Measurements from ENCODE around the gene RASD1. TPM values are rescaled to one million over a fixed set of nuclear protein-coding genes. Genes with fewer than 3 reads are reported as not detected.
"Not testable (repeated sequence)": the region's sequence is repeated elsewhere in the genome, so short reads cannot be mapped to it uniquely, and the experiment has no call there.

The RASD1 gene
- polyA plus RNA-seq, 6 donors from 2014 or later = 0.21 to 0.27 TPM; not detected in 4

DNA sequence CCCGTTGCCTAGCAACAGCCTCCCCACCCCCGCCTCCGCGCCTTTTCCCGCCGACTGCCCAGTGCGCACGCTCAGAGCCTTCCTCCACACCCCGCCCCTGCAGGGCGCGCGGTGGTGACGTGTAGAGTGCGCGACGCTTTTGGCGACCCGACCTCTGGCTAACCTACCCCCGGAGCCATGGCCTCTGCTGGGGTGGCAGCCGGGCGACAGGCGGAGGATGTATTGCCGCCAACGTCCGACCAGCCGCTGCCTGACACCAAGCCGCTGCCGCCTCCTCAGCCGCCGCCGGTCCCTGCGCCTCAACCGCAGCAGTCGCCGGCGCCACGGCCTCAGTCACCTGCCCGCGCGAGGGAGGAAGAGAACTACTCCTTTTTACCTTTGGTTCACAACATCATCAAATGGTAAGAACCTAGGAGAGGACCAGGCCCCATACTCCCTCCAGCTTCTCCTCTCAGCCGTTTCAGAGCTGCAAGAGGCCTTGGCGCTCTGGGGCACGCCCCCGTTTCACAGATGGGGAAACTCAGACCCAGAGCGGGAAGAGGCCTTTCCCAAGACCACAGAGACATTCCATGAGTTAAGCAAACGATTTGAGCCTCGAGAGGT lies 19.2 kb downstream of the RASD1 start, which contains the start of gene MED9:
MED9 (plus strand) TSS at position 136 of the 603 bp plus-strand sequence; CDS start at position 178, 42 bp downstream.
- Mint-ChIP-seq H3K4me1 (peaks cover 17 to 43% (median 38%) of the 10 kb centered on the region in 3 donors), H3K9me3 (no peaks in the 10 kb centered on the region), H3K27me3 (no peaks in the 10 kb centered on the region), H3K4me3 (peak within 1 kb of the TSS; percentile 86 to 94 (median 93)), H3K27ac (peak within 1 kb of the TSS; percentile 88 to 98 (median 94)), H3K36me3 (no peaks in the 10 kb centered on the region)
- ATAC-seq (ENCODE audit: low read depth in 2 of 2) (peak; percentile 98 to 99), DNase-seq (peak; percentile 93)

DNA sequence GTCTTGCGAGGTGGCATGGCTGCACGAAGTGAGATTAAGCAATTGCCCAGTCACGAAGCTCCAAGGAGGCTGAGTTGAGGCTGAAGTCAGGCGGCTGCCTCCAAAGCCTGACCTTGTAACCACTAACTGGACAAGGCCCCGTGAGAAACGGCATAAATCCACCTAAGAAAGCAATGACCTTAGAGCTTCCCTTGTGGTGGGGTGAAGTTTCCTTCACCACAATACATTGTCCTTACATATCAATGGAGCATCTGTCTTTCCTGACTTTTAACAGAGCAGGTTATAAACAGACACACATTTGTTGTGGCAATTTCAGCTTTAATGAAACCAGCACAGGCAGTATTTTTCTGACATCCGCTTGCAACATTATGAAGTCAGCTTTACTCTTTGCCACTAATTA lies 21.9 kb downstream of the RASD1 start:
- Mint-ChIP-seq H3K9me3 (no peaks in the 10 kb centered on the region), H3K4me3 (peak overlapping the region in 1 of 8 donors; percentile 13), H3K27me3 (no peaks in the 10 kb centered on the region), H3K4me1 (peaks cover 7 to 27% (median 23%) of the 10 kb centered on the region in 3 donors), H3K27ac (no peak overlapping the region), H3K36me3 (no peaks in the 10 kb centered on the region)
- no peak for DNase-seq
- ATAC-seq (ENCODE audit: low read depth in 2 of 2) = no peak

- Mint-ChIP-seq H3K36me3 (no peaks in the 10 kb centered on the region), H3K9me3 (peaks cover 0 to 2% (median 0%) of the 10 kb centered on the region in 7 donors), H3K4me1 (peaks cover 4 to 12% (median 10%) of the 10 kb centered on the region in 3 donors), H3K27me3 (no peaks in the 10 kb centered on the region), H3K27ac (no peak overlapping the region), H3K4me3 (peak overlapping the region in 1 of 8 donors; percentile 30)
- DNase-seq (no peak), ATAC-seq (ENCODE audit: low read depth in 2 of 2) (no peak)
These were observed 23.8 kb downstream of the RASD1 start for GRCh38 chr17:17472333-17472920.

DNA sequence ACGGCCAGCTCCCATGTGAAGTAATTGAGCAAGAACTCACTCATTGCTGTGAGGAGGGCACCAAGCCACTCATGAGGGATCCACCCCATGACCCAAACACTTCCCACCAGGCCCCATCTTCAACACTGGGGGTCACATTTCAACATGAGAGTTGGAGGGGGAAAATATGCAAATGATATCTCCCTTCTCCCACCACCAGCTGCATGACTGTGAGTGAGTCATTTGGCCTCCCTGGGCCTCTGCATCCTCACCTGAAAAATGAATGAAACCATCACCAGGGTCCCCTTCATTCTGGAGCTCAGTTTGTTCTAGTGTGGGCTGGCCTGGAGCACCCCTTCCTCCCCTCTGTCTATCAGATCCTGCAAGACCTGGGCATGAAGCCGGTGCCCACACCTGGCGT lies 26.2 kb downstream of the RASD1 start:
- Mint-ChIP-seq H3K27me3 (peaks cover 0 to 6% (median 4%) of the 10 kb centered on the region in 3 donors), H3K9me3 (peaks cover 0 to 2% (median 0%) of the 10 kb centered on the region in 7 donors), H3K27ac (no peak overlapping the region), H3K4me1 (no peaks in the 10 kb centered on the region), H3K36me3 (no peaks in the 10 kb centered on the region), H3K4me3 (no peak overlapping the region)
- DNase-seq = no peak
- no peak for ATAC-seq (ENCODE audit: low read depth in 2 of 2)

DNA sequence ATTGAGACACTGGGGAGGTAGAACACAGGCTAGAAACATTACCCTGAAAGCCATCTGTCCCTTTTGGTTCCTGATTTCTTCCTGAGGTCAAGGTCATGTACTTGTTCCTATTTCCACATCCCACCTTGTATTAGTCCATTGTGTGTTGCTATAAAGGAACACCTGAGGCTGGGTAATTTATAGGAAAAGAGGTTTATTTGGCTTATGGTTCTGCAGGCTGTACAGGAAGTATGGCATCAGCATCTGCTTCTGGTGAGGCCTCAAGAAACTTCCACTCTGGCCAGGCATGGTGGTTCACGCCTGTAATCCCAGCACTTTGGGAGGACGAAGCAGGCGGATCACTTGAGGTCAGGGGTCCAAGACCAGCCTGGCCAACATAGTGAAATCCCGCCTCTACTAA lies 26.8 kb downstream of the RASD1 start:
- peaks cover 0 to 10% (median 6%) of the 10 kb centered on the region in 3 donors for H3K27me3 Mint-ChIP-seq

DNA sequence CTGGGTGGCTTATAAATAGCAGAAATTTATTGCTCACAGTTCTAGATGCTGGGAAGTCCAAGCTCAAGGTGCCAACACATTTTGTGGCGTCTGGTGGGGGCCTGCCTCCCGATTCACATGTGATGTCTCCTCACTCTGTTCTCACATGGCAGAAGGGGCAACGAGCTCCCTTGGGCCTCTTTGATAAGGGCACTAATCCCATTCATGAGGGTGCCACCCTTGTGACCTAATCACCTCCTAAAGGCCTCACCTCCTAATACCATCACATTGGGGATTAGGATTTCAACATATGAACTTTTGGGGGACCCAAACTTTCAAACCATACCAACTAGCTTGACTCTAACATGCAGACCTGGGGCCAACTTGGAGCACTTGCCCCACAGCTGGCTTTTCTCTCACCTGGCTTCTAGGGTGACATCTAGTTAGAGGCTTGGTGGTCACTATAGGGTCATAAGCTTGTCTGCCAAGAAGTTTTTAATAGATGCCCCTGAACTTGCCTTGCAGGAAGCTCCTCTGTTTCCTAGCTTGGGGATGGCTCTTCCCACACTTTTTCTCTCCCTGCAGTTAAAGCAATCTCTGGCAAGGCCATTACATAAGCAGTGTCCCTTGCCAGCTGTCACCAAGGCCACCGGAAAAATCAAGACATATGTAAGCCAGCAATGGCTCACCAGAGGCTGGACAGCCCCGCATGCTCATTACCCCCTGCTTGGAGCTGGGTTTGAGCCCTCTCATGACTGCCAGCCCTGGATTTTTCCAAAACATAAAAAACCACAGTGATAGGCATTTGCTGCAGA lies 27.8 kb downstream of the RASD1 start:
- no peaks in the 10 kb centered on the region for H3K36me3 Mint-ChIP-seq
- peaks cover 0 to 12% (median 6%) of the 10 kb centered on the region in 3 donors for H3K27me3 Mint-ChIP-seq
- no peak for DNase-seq
- H3K27ac Mint-ChIP-seq = no peak overlapping the region
- H3K9me3 Mint-ChIP-seq = peaks cover 0 to 2% (median 0%) of the 10 kb centered on the region in 7 donors
- ATAC-seq (ENCODE audit: low read depth in 2 of 2) = no peak
- no peak overlapping the region for H3K4me3 Mint-ChIP-seq
- no peaks in the 10 kb centered on the region for H3K4me1 Mint-ChIP-seq

More for the DNA sequence above, 26.8 kb downstream of the RASD1 start:
- Mint-ChIP-seq H3K4me1 (no peaks in the 10 kb centered on the region), H3K27ac (no peak overlapping the region), H3K36me3 (no peaks in the 10 kb centered on the region), H3K9me3 (peaks cover 0 to 2% (median 0%) of the 10 kb centered on the region in 7 donors), H3K4me3 (no peak overlapping the region)
- ATAC-seq (ENCODE audit: low read depth in 2 of 2) = no peak
- no peak for DNase-seq

GRCh38 chr17:17467720-17468119 lies 28.5 kb downstream of the RASD1 start:
- H3K27ac Mint-ChIP-seq = no peak overlapping the region
- no peak overlapping the region for H3K4me3 Mint-ChIP-seq
- ATAC-seq (ENCODE audit: low read depth in 2 of 2) (no peak), DNase-seq (no peak)
- H3K9me3 Mint-ChIP-seq = peaks cover 0 to 2% (median 0%) of the 10 kb centered on the region in 7 donors
- H3K27me3 Mint-ChIP-seq = peaks cover 0 to 12% (median 6%) of the 10 kb centered on the region in 3 donors
- H3K36me3 Mint-ChIP-seq = no peaks in the 10 kb centered on the region
- no peaks in the 10 kb centered on the region for H3K4me1 Mint-ChIP-seq

- H3K4me3 Mint-ChIP-seq = no peak overlapping the region
These were observed 29.2 kb downstream of the RASD1 start for GRCh38 chr17:17467016-17467415.

DNA sequence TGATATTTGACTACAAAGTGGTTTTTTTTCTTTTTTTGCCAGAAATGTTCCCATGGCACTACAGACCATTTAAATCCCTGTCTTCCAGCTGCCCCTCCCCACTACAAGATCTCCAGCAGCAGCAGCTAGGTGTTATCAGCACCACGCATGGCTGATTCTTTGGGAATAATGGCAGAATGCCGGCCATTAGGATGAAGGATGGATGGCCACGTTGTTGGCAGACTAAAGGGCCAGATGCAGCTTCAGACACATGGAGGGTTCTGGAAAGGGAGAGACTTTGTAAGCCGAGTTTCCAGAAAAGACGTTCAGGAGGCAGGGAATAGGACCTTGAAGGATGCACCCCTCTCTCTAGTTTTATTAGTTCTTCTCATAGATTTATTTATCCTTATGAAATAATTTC lies 29.7 kb downstream of the RASD1 start:
- ATAC-seq (ENCODE audit: low read depth in 2 of 2) (no peak), DNase-seq (no peak)
- Mint-ChIP-seq H3K4me1 (no peaks in the 10 kb centered on the region), H3K4me3 (no peak overlapping the region), H3K9me3 (peaks cover 0 to 2% (median 0%) of the 10 kb centered on the region in 7 donors), H3K36me3 (no peaks in the 10 kb centered on the region), H3K27ac (no peak overlapping the region), H3K27me3 (peaks cover 0 to 12% (median 6%) of the 10 kb centered on the region in 3 donors)

More at GRCh38 chr17:17467016-17467415, 29.2 kb downstream of the RASD1 start:
- Mint-ChIP-seq H3K4me1 (no peaks in the 10 kb centered on the region), H3K27me3 (peaks cover 0 to 12% (median 6%) of the 10 kb centered on the region in 3 donors), H3K36me3 (no peaks in the 10 kb centered on the region), H3K27ac (no peak overlapping the region), H3K9me3 (peaks cover 0 to 2% (median 0%) of the 10 kb centered on the region in 7 donors)
- DNase-seq = no peak
- ATAC-seq (ENCODE audit: low read depth in 2 of 2) = no peak

GRCh38 chr17:17465878-17466277 lies 30.3 kb downstream of the RASD1 start:
- not testable (repeated sequence) for H3K4me3 Mint-ChIP-seq; ATAC-seq (ENCODE audit: low read depth in 2 of 2); H3K4me1 Mint-ChIP-seq; DNase-seq; H3K9me3 Mint-ChIP-seq; H3K36me3 Mint-ChIP-seq; H3K27ac Mint-ChIP-seq
- H3K27me3 Mint-ChIP-seq = peaks cover 0 to 12% (median 6%) of the 10 kb centered on the region in 3 donors

GRCh38 chr17:17463821-17464220 lies 32.4 kb downstream of the RASD1 start:
- Mint-ChIP-seq H3K27ac (peak overlapping the region in 1 of 6 donors; percentile 65), H3K4me1 (peaks cover 0 to 5% (median 0%) of the 10 kb centered on the region in 3 donors), H3K4me3 (no peak overlapping the region), H3K27me3 (peaks cover 0 to 12% (median 6%) of the 10 kb centered on the region in 3 donors), H3K9me3 (peaks cover 0 to 6% (median 3%) of the 10 kb centered on the region in 7 donors), H3K36me3 (peaks cover 0 to 8% of the 10 kb centered on the region in 2 donors)
- DNase-seq (no peak), ATAC-seq (ENCODE audit: low read depth in 2 of 2) (no peak)

DNA sequence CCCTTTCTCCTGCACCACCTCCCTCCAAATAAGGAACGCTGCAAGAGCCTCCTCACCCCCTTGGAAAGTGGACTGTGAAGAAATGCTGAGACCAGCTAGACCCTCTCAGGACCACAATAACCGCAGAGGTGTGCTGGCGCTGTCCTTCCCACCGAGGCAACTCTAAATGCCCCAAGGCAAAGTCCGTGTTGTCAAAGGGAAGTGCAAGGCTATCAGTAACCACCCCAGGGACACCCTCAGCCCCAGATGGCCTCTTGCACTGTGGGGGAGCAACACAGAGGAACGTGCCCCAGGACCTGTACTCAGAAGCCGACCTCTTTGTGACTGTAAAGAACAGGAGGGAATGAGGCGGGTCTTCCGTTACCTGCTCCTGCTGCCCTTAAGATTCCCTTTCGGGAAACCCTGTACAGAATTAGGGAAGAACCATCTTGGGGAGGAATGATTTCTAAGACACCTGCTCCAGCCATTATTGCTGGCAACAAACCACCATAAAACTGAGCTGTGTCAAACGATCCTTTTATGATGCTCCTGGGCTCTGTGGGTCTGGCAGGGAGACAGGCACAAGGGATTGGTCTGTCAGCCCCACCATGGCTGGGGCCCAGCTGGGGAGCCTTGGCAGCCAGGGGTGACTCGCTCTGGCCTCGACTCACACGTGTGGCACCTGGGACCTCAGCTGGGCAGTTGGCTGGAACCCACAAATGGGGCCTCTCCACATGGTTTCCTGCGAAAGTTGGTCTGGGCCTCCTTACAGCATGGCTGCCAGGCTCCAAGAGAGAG lies 34.0 kb downstream of the RASD1 start:
- DNase-seq = no peak
- no peak for ATAC-seq (ENCODE audit: low read depth in 2 of 2)
- Mint-ChIP-seq H3K9me3 (peaks cover 0 to 6% (median 3%) of the 10 kb centered on the region in 7 donors), H3K4me1 (peaks cover 0 to 5% (median 0%) of the 10 kb centered on the region in 3 donors), H3K36me3 (peaks cover 0 to 8% of the 10 kb centered on the region in 2 donors), H3K4me3 (no peak overlapping the region), H3K27me3 (peaks cover 0 to 12% (median 5%) of the 10 kb centered on the region in 3 donors), H3K27ac (no peak overlapping the region)

GRCh38 chr17:17460038-17460437 lies 36.2 kb downstream of the RASD1 start:
- peak overlapping the region in 1 of 6 donors; percentile 40 for H3K27ac Mint-ChIP-seq
- DNase-seq (no peak), ATAC-seq (ENCODE audit: low read depth in 2 of 2) (no peak)
- H3K4me3 Mint-ChIP-seq = no peak overlapping the region
- peaks cover 0 to 8% (median 0%) of the 10 kb centered on the region in 3 donors for H3K27me3 Mint-ChIP-seq
- H3K36me3 Mint-ChIP-seq = peaks cover 0 to 8% of the 10 kb centered on the region in 2 donors
- H3K4me1 Mint-ChIP-seq = peaks cover 0 to 5% (median 0%) of the 10 kb centered on the region in 3 donors
- H3K9me3 Mint-ChIP-seq = peaks cover 0 to 6% (median 3%) of the 10 kb centered on the region in 7 donors
